ENCODE measurements around the gene PTRHD1.

The PTRHD1 gene

GRCh38 chr2:24749069-24749691 lies 44.0 kb downstream of the PTRHD1 start:
- no peak for DNase-seq

- no peak for DNase-seq
These were observed 45.9 kb downstream of the PTRHD1 start for GRCh38 chr2:24747299-24747698.

- no peak for DNase-seq
These were observed 47.4 kb downstream of the PTRHD1 start for GRCh38 chr2:24745825-24746224.

GRCh38 chr2:24744356-24744755 lies 48.8 kb downstream of the PTRHD1 start:
- DNase-seq = no peak

- DNase-seq = no peak
These were observed 49.3 kb downstream of the PTRHD1 start for GRCh38 chr2:24743924-24744323.

GRCh38 chr2:24742730-24743129 lies 50.5 kb downstream of the PTRHD1 start:
- DNase-seq = no peak

- no peak for DNase-seq
These were observed 53.0 kb downstream of the PTRHD1 start for GRCh38 chr2:24740142-24740541.
